Caco-2 (cell line): ENCODE data around the gene DENND6B. TPM values are rescaled to one million over a fixed set of nuclear protein-coding genes. Genes with fewer than 3 reads are reported as not detected.

Source experiments
- BruUV-seq: library from RNA; stranded (reverse); fragments of 400-500 nt; replicated peaks from 2 replicates; lab custom pipeline; 2021; lab: Mats Ljungman, UMichigan
- CTCF ChIA-PET: fragments of 300-600 bp; sonication (Branson Sonifier 250); formaldehyde crosslinking; loops from one replicate; lab custom pipeline; 2022; ENCODE audit warnings: antibody characterized with exemption; lab: Charles Lee
- POLR2A ChIA-PET: fragments of 300-600 bp; sonication (Branson Sonifier 250); formaldehyde crosslinking; loops from one replicate; lab custom pipeline; 2022; ENCODE audit warnings: antibody characterized with exemption; lab: Charles Lee
- DNase-seq, 2 experiments: peaks; one replicate each; pipeline versions ENCODE4 v3.0.0 to v3.0.0-alpha.2; 2020 to 2022
- H3K27me3 ChIP-seq: replicated peaks from 2 replicates; pipeline ENCODE4 v1.6.0; 2011; ENCODE audit warnings: low read length; ENCODE audit not compliant: control insufficient read depth, insufficient read depth
- H3K36me3 ChIP-seq: 2 replicates; pipeline ENCODE4 v1.5.1; 2011; ENCODE audit warnings: low read length; ENCODE audit not compliant: control insufficient read depth, insufficient read depth
- H3K4me1 ChIP-seq: fragments of 250-450 bp; sonication (Bioruptor Pico); 2 replicates; pipeline ENCODE4 v1.5.1; 2020; ENCODE audit warnings: mild to moderate bottlenecking
- H3K4me3 ChIP-seq: 2 replicates; pipeline ENCODE4 v1.5.1; 2011; ENCODE audit warnings: low read depth, mild to moderate bottlenecking, control low read depth, low read length
- H3K9me3 ChIP-seq: fragments of 250-450 bp; sonication (Bioruptor Pico); 2 replicates; pipeline ENCODE4 v1.5.1; 2020; ENCODE audit warnings: mild to moderate bottlenecking, moderate library complexity
- H3K27ac Mint-ChIP-seq: one replicate; pipeline ENCODE4 v1.8.0; 2022; ENCODE audit warnings: mixed read lengths; ENCODE audit not compliant: unreplicated experiment
- H3K27me3 Mint-ChIP-seq: one replicate; pipeline ENCODE4 v1.8.0; 2022; ENCODE audit warnings: mixed read lengths; ENCODE audit not compliant: insufficient read depth, unreplicated experiment
- H3K36me3 Mint-ChIP-seq: one replicate; pipeline ENCODE4 v1.8.0; 2022; ENCODE audit warnings: mild to moderate bottlenecking, mixed read lengths; ENCODE audit not compliant: insufficient read depth, unreplicated experiment
- H3K4me1 Mint-ChIP-seq: one replicate; pipeline ENCODE4 v1.8.0; 2022; ENCODE audit warnings: low read depth, mixed read lengths; ENCODE audit not compliant: unreplicated experiment
- H3K4me3 Mint-ChIP-seq: one replicate; pipeline ENCODE4 v1.8.0; 2022; ENCODE audit warnings: mild to moderate bottlenecking, moderate library complexity, mixed read lengths; ENCODE audit not compliant: unreplicated experiment
- H3K9me3 Mint-ChIP-seq: one replicate; pipeline ENCODE4 v1.8.0; 2022; ENCODE audit warnings: mixed read lengths; ENCODE audit not compliant: unreplicated experiment
- intact Hi-C: fragments of 100-400 bp; cut with micrococcal nuclease; formaldehyde crosslinking; loops from one replicate; pipeline ENCODE4 v1.10.0; 2022; ENCODE audit not compliant: unreplicated experiment
- total RNA-seq: library from RNA; stranded (reverse); gene quantifications from 2 replicates; pipeline ENCODE4 v1.2.3, GENCODE V29; 2022
- TF ChIP-seq, protein P1 (sequence below), 2 experiments: fragments of 200-600 bp in 1 of 2; IDR thresholded peaks; 1 replicate in 1 of 2; 2 replicates in 1 of 2; pipeline versions ENCODE4 v1.5.1 to v1.8.0; 2011 to 2022; ENCODE audit warnings: antibody characterized with exemption in 1 of 2, control low read depth in 1 of 2, inconsistent platforms in 1 of 2, low read depth in 1 of 2, low read length in 1 of 2, mild to moderate bottlenecking in 1 of 2, moderate library complexity in 1 of 2; ENCODE audit not compliant: insufficient read depth in 1 of 2, severe bottlenecking in 1 of 2, unreplicated experiment in 1 of 2

Gene DENND6B
- total RNA-seq, 1 experiment from 2014 or later: 3.4 TPM

DNA sequence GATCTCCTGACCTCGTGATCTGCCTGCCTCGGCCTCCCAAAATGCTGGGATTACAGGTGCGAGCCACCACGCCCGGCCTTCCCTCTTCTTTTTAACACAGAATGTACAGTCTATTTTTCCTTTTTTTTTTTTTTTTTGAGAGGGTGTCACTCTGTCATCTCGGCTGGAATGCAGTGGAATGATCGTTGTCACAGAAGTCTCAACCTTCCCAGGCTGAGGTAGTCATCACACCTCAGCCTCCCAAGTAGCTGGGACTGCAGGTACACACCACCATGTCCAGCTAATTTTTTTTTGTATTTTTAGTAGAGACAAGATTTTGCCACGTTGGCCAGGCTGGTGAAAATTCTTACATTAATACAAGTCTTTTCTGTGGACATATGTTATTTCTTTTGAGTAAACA lies 29.4 kb upstream of the DENND6B start:
- no peaks in the 10 kb centered on the region for H3K27me3 Mint-ChIP-seq
- DNase-seq: no peak
- no TSS peak for BruUV-seq
- H3K27ac Mint-ChIP-seq: no peak overlapping the region
- H3K4me3 Mint-ChIP-seq: no peak overlapping the region
- TF ChIP-seq, protein P1, sequence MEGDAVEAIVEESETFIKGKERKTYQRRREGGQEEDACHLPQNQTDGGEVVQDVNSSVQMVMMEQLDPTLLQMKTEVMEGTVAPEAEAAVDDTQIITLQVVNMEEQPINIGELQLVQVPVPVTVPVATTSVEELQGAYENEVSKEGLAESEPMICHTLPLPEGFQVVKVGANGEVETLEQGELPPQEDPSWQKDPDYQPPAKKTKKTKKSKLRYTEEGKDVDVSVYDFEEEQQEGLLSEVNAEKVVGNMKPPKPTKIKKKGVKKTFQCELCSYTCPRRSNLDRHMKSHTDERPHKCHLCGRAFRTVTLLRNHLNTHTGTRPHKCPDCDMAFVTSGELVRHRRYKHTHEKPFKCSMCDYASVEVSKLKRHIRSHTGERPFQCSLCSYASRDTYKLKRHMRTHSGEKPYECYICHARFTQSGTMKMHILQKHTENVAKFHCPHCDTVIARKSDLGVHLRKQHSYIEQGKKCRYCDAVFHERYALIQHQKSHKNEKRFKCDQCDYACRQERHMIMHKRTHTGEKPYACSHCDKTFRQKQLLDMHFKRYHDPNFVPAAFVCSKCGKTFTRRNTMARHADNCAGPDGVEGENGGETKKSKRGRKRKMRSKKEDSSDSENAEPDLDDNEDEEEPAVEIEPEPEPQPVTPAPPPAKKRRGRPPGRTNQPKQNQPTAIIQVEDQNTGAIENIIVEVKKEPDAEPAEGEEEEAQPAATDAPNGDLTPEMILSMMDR (IDR thresholded peaks at IDR 0.05; ENCODE audit: insufficient read depth in 1 of 2, low read depth in 1 of 2, low read length in 1 of 2, severe bottlenecking in 1 of 2, unreplicated experiment in 1 of 2): no peak
- Histone ChIP-seq H3K27me3 (no peaks in the 10 kb centered on the region), H3K4me1 (no peaks in the 10 kb centered on the region), H3K4me3 (no peak overlapping the region), H3K9me3 (no peaks in the 10 kb centered on the region), H3K36me3 (no peaks in the 10 kb centered on the region)
- H3K9me3 Mint-ChIP-seq: no peaks in the 10 kb centered on the region
- POLR2A ChIA-PET: no interaction called here
- H3K4me1 Mint-ChIP-seq: no peaks in the 10 kb centered on the region
- H3K36me3 Mint-ChIP-seq: peaks cover 23% of the 10 kb centered on the region
- intact Hi-C loops: no loop called here
- CTCF ChIA-PET: interaction anchor here (0.7 kb wide), 1 partner anchor 253 kb away, joined by 6 read pairs; no protein-coding TSS in a partner anchor

DNA sequence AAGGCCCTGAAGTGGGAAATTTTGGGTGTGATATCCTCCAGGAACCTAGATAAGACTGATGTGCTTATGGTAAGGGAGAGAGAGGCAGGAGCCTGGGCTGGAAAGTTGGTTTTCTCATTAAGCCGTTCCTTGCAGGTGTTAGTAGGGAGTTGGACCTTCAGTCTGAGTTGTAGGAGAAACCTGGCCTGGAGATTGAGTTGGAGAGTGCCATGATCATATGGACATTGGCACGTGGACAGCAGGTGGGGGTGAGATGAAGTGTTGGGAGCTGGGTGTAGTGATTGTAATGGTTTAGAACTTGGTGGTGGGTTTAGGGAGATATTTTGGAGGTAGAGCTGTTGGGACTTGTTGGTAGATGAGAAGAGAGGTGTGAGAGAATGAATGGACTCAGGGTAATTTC lies 21.2 kb upstream of the DENND6B start:
- BruUV-seq: no TSS peak
- CTCF ChIA-PET: no interaction called here
- Histone ChIP-seq H3K27me3 (no peaks in the 10 kb centered on the region), H3K4me1 (no peaks in the 10 kb centered on the region), H3K9me3 (no peaks in the 10 kb centered on the region), H3K4me3 (no peak overlapping the region), H3K36me3 (no peaks in the 10 kb centered on the region)
- intact Hi-C loops: no loop called here
- H3K4me3 Mint-ChIP-seq: no peak overlapping the region
- peaks cover 3% of the 10 kb centered on the region for H3K36me3 Mint-ChIP-seq
- POLR2A ChIA-PET: interaction anchor here (0.6 kb wide), 1 partner anchor 77 kb away, joined by 6 read pairs; no protein-coding TSS in a partner anchor
- H3K4me1 Mint-ChIP-seq: no peaks in the 10 kb centered on the region
- no peaks in the 10 kb centered on the region for H3K9me3 Mint-ChIP-seq
- no peaks in the 10 kb centered on the region for H3K27me3 Mint-ChIP-seq
- no peak for DNase-seq
- TF ChIP-seq, protein P1 (IDR thresholded peaks at IDR 0.05; ENCODE audit: insufficient read depth in 1 of 2, low read depth in 1 of 2, low read length in 1 of 2, severe bottlenecking in 1 of 2, unreplicated experiment in 1 of 2): no peak
- H3K27ac Mint-ChIP-seq: no peak overlapping the region

DNA sequence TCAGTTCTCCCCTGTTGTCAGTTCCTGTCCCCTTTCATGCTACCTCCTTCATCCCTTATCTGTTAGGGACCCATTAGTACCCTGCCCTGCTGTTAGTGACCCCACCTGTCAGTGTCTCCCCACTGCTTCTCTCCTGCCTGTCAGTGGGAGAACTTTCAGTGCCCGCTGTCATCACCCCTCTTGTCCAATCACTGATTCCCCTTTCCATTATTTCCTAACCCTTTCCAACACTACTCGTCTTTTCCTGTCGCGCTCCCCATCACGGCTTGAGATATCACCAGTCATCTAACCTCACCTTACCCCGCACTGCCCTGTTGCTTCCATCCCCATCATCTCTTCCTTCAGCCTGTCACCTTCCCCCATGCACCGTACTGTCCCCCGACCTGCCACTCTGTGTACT lies 20.3 kb upstream of the DENND6B start:
- H3K4me1 Mint-ChIP-seq: no peaks in the 10 kb centered on the region
- Histone ChIP-seq H3K4me1 (no peaks in the 10 kb centered on the region), H3K27me3 (no peaks in the 10 kb centered on the region), H3K9me3 (no peaks in the 10 kb centered on the region), H3K4me3 (no peak overlapping the region), H3K36me3 (no peaks in the 10 kb centered on the region)
- H3K36me3 Mint-ChIP-seq: no peaks in the 10 kb centered on the region
- intact Hi-C loops: no loop called here
- no peaks in the 10 kb centered on the region for H3K9me3 Mint-ChIP-seq
- H3K27ac Mint-ChIP-seq: no peak overlapping the region
- no TSS peak for BruUV-seq
- no peaks in the 10 kb centered on the region for H3K27me3 Mint-ChIP-seq
- CTCF ChIA-PET: no interaction called here
- H3K4me3 Mint-ChIP-seq: no peak overlapping the region
- DNase-seq: no peak
- POLR2A ChIA-PET: interaction anchor here (0.6 kb wide), 1 partner anchor 76 kb away, joined by 6 read pairs; no protein-coding TSS in a partner anchor
- TF ChIP-seq, protein P1 (IDR thresholded peaks at IDR 0.05; ENCODE audit: insufficient read depth in 1 of 2, low read depth in 1 of 2, low read length in 1 of 2, severe bottlenecking in 1 of 2, unreplicated experiment in 1 of 2): no peak
